ENCODE measurements around the gene SLC39A9.

- TF ChIP-seq CTCF (IDR thresholded peaks at IDR 0.05) (no peak), POLR2A (IDR thresholded peaks at IDR 0.05) (no peak)
Measured at GRCh38 chr14:69506241-69506595, 107.7 kb downstream of the SLC39A9 start.

Measured in uterus (tissue), 2 donors.